IgD-negative memory B cell (primary cell): ENCODE data around the gene CEBPE. TPM values are rescaled to one million over a fixed set of nuclear protein-coding genes. Genes with fewer than 3 reads are reported as not detected.

Source experiments
- H3K27ac Mint-ChIP-seq, 3 donors: one replicate each; pipeline ENCODE4 v1.8.0; 2020 to 2022; ENCODE audit warnings: mild to moderate bottlenecking in 3 of 3, mixed read lengths in 3 of 3, moderate library complexity in 1 of 3
- H3K27me3 Mint-ChIP-seq: one replicate; pipeline ENCODE4 v1.8.0; 2021; ENCODE audit warnings: mixed read lengths
- H3K36me3 Mint-ChIP-seq: one replicate; pipeline ENCODE4 v1.8.0; 2020; ENCODE audit warnings: mild to moderate bottlenecking, mixed read lengths
- H3K4me1 Mint-ChIP-seq, 3 donors: one replicate each; pipeline ENCODE4 v1.8.0; 2020 to 2022; ENCODE audit warnings: mixed read lengths in 3 of 3, mild to moderate bottlenecking in 1 of 3
- H3K4me3 Mint-ChIP-seq, 4 donors: one replicate each; pipeline ENCODE4 v1.8.0; 2020 to 2022; ENCODE audit warnings: mild to moderate bottlenecking in 4 of 4, mixed read lengths in 4 of 4, moderate library complexity in 3 of 4
- H3K9me3 Mint-ChIP-seq, 3 donors: one replicate each; pipeline ENCODE4 v1.8.0; 2020 to 2021; ENCODE audit warnings: mixed read lengths in 3 of 3, mild to moderate bottlenecking in 1 of 3
- polyA plus RNA-seq: library from polyadenylated mRNA; unstranded; fragments of 300-500 nt; fragmentation: Illumina TruSeq; gene quantifications from one replicate; pipeline ENCODE4 v1.2.3, GENCODE V29; 2021

The CEBPE gene
- polyA plus RNA-seq, 1 donor from 2014 or later = not detected

GRCh38 chr14:23136566-23137133, 17.6 kb upstream of the CEBPE start:
- no peak overlapping the region for H3K4me3 Mint-ChIP-seq
- H3K27ac Mint-ChIP-seq = peak overlapping the region in 1 of 3 donors; percentile 24
- H3K4me1 Mint-ChIP-seq = no peaks in the 10 kb centered on the region
- no peaks in the 10 kb centered on the region for H3K9me3 Mint-ChIP-seq
- H3K27me3 Mint-ChIP-seq = no peaks in the 10 kb centered on the region
- H3K36me3 Mint-ChIP-seq = no peaks in the 10 kb centered on the region

GRCh38 chr14:23132970-23133369, 13.9 kb upstream of the CEBPE start:
- Mint-ChIP-seq H3K9me3 (peaks cover 0 to 2% (median 0%) of the 10 kb centered on the region in 3 donors), H3K27ac (no peak overlapping the region), H3K4me1 (peaks cover 5 to 22% (median 7%) of the 10 kb centered on the region in 3 donors), H3K27me3 (no peaks in the 10 kb centered on the region), H3K4me3 (peak overlapping the region in 1 of 4 donors; percentile 54), H3K36me3 (no peaks in the 10 kb centered on the region)

DNA sequence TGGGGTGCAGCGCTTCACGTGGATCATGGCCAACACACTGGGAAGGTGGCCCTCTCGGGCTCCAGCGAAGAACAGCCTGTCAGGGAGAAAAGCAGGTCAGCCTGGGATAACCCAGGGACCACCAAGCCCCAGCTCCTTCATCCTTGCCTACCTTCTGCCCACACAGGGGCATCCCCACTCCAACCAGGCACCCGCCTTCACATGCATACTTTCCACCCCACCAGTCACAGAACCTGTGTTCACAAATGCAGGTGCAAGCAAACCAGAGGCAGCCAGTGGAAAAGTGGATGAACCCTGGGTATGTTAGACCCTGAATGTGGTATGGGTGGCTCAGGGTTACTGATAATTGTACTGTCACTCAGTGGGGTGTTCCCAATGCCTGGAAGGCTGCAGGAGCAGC, 12.4 kb upstream of the CEBPE start:
- Mint-ChIP-seq H3K4me3 (no peak overlapping the region), H3K4me1 (peaks cover 7 to 22% (median 10%) of the 10 kb centered on the region in 3 donors), H3K36me3 (no peaks in the 10 kb centered on the region), H3K27ac (no peak overlapping the region), H3K9me3 (peaks cover 0 to 2% (median 0%) of the 10 kb centered on the region in 3 donors), H3K27me3 (no peaks in the 10 kb centered on the region)

GRCh38 chr14:23130871-23131270, 11.8 kb upstream of the CEBPE start:
- no peaks in the 10 kb centered on the region for H3K27me3 Mint-ChIP-seq
- H3K9me3 Mint-ChIP-seq = peaks cover 0 to 2% (median 0%) of the 10 kb centered on the region in 3 donors
- no peaks in the 10 kb centered on the region for H3K36me3 Mint-ChIP-seq
- H3K4me1 Mint-ChIP-seq = peaks cover 7 to 22% (median 10%) of the 10 kb centered on the region in 3 donors
- H3K27ac Mint-ChIP-seq = peak overlapping the region in 1 of 3 donors; percentile 29
- no peak overlapping the region for H3K4me3 Mint-ChIP-seq

DNA sequence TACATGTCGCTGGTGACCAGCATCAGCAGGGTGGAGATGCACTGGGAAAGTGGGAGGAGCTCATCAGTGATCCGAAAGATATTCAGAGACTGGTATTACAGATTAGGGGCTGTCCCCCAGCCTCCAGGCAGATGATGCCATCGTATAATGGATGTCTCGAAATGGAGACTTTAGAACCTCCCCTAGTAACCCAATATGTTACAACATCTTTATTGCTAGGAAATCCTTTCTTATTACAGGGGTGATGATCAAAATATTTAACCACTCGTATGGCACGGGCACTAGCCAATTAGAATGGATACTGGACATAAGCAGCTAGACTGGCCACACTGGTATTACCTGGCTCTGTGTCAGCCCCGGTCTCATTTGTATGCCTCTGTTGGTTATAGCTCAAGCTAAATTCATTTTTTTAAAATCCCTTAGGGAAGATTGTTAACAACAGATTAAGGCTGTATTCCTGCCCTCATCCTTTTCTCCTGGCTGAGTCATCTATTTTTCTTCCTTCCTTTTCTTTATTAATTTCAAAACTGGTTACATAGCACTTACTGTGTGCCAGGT, 10.8 kb upstream of the CEBPE start:
- Mint-ChIP-seq H3K4me1 (peaks cover 7 to 22% (median 10%) of the 10 kb centered on the region in 3 donors), H3K4me3 (no peak overlapping the region), H3K27me3 (no peaks in the 10 kb centered on the region), H3K9me3 (peaks cover 0 to 2% (median 0%) of the 10 kb centered on the region in 3 donors), H3K36me3 (no peaks in the 10 kb centered on the region), H3K27ac (peak overlapping the region in 1 of 3 donors; percentile 81)

- H3K9me3 Mint-ChIP-seq = peaks cover 0 to 2% (median 0%) of the 10 kb centered on the region in 3 donors
- no peak overlapping the region for H3K4me3 Mint-ChIP-seq
- H3K36me3 Mint-ChIP-seq = no peaks in the 10 kb centered on the region
- H3K27ac Mint-ChIP-seq = peak overlapping the region in 2 of 3 donors; percentile 4 to 81
- H3K4me1 Mint-ChIP-seq = peaks cover 7 to 25% (median 10%) of the 10 kb centered on the region in 3 donors
- H3K27me3 Mint-ChIP-seq = no peaks in the 10 kb centered on the region
Measured at GRCh38 chr14:23128969-23129758, 10.1 kb upstream of the CEBPE start.

GRCh38 chr14:23127861-23128260, 8.8 kb upstream of the CEBPE start:
- Mint-ChIP-seq H3K9me3 (peaks cover 0 to 2% (median 0%) of the 10 kb centered on the region in 3 donors), H3K4me1 (peaks cover 10 to 28% (median 11%) of the 10 kb centered on the region in 3 donors), H3K4me3 (no peak overlapping the region), H3K27ac (no peak overlapping the region), H3K27me3 (no peaks in the 10 kb centered on the region), H3K36me3 (no peaks in the 10 kb centered on the region)

DNA sequence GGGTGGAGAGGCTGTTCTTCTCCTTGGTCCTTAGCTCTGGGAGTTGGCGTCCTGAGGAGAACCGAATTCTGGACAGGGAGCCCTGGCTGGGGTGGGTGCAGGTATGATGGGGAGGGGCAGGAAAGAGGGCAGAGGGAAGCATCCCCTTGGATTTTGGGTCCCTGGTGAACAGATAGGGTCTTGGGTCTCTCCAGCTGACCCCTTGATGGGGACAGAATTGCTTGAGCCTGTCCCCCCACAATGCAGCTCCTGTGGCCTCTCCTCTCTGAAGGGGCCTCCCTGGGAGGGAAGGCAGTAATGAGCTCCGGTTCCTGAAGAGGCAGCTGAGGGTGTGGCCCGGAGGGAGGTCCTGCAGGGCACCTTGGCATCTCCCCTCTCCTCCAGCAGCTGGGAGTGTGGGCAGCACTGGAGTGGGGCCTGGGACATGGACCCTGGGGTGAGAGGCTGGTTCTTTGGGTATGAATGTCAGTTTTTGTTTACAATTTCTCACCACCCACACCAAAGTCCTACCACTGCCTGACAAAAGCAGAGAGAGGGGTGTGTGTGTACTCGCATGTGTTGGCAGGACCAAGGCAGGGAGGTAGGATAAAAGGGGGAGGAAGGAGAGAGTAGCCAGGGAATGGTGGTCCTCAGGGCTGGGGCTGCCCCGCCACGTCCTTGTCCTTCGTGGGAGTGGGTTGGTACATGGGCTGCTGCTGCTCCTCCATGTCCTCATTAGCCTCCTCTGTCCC, 7.7 kb upstream of the CEBPE start:
- Mint-ChIP-seq H3K4me1 (peaks cover 14 to 32% (median 16%) of the 10 kb centered on the region in 3 donors), H3K27me3 (no peaks in the 10 kb centered on the region), H3K4me3 (no peak overlapping the region), H3K9me3 (peaks cover 0 to 2% (median 0%) of the 10 kb centered on the region in 3 donors), H3K27ac (no peak overlapping the region), H3K36me3 (no peaks in the 10 kb centered on the region)

- H3K27me3 Mint-ChIP-seq = no peaks in the 10 kb centered on the region
- H3K36me3 Mint-ChIP-seq = no peaks in the 10 kb centered on the region
- H3K4me1 Mint-ChIP-seq = peaks cover 21 to 34% (median 21%) of the 10 kb centered on the region in 3 donors
- no peak overlapping the region for H3K4me3 Mint-ChIP-seq
- peaks cover 0 to 2% (median 0%) of the 10 kb centered on the region in 3 donors for H3K9me3 Mint-ChIP-seq
- H3K27ac Mint-ChIP-seq = no peak overlapping the region
Measured at GRCh38 chr14:23125933-23126524, 7.0 kb upstream of the CEBPE start.

DNA sequence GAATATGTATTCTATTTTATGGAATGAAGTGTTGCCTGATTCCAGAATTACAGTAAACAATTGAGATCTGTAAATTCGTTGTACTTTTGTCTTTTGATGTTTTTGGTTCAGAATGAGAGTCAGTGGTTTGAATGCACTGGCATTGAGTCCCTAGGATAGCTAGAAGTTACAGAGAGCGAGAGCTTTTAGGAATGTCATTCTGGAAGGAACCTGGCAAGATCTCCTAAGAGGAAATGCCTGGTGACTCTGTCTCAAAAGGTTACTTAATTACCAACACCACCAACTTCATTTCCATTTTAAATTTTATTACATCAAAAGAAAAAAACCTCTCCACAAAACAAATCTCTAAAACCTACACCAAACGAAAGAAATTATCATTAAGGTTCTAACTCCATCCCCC, 6.0 kb upstream of the CEBPE start:
- Mint-ChIP-seq H3K36me3 (no peaks in the 10 kb centered on the region), H3K4me1 (peaks cover 28 to 34% (median 31%) of the 10 kb centered on the region in 3 donors), H3K27ac (no peak overlapping the region), H3K4me3 (no peak overlapping the region), H3K9me3 (peaks cover 0 to 2% (median 0%) of the 10 kb centered on the region in 3 donors), H3K27me3 (no peaks in the 10 kb centered on the region)

- Mint-ChIP-seq H3K27ac (peak overlapping the region in 1 of 3 donors; percentile 27), H3K9me3 (peaks cover 0 to 2% (median 0%) of the 10 kb centered on the region in 3 donors), H3K36me3 (peaks cover 2% of the 10 kb centered on the region), H3K4me3 (no peak overlapping the region), H3K4me1 (peaks cover 32 to 33% (median 33%) of the 10 kb centered on the region in 3 donors), H3K27me3 (no peaks in the 10 kb centered on the region)
Measured at GRCh38 chr14:23124337-23124954, 5.4 kb upstream of the CEBPE start.

- no peaks in the 10 kb centered on the region for H3K27me3 Mint-ChIP-seq
Measured at GRCh38 chr14:23123419-23123818, 4.4 kb upstream of the CEBPE start.

GRCh38 chr14:23122086-23122485, 3.0 kb upstream of the CEBPE start:
- peak overlapping the region in 1 of 4 donors; percentile 72 for H3K4me3 Mint-ChIP-seq
- H3K4me1 Mint-ChIP-seq = peaks cover 29 to 34% (median 29%) of the 10 kb centered on the region in 3 donors
- H3K36me3 Mint-ChIP-seq = peaks cover 2% of the 10 kb centered on the region
- no peaks in the 10 kb centered on the region for H3K9me3 Mint-ChIP-seq
- no peaks in the 10 kb centered on the region for H3K27me3 Mint-ChIP-seq
- peak overlapping the region in 2 of 3 donors; percentile 33 to 88 for H3K27ac Mint-ChIP-seq

More at GRCh38 chr14:23123419-23123818, 4.4 kb upstream of the CEBPE start:
- Mint-ChIP-seq H3K4me3 (no peak overlapping the region), H3K4me1 (peaks cover 29 to 37% (median 36%) of the 10 kb centered on the region in 3 donors), H3K36me3 (peaks cover 2% of the 10 kb centered on the region), H3K27ac (no peak overlapping the region), H3K9me3 (no peaks in the 10 kb centered on the region)

DNA sequence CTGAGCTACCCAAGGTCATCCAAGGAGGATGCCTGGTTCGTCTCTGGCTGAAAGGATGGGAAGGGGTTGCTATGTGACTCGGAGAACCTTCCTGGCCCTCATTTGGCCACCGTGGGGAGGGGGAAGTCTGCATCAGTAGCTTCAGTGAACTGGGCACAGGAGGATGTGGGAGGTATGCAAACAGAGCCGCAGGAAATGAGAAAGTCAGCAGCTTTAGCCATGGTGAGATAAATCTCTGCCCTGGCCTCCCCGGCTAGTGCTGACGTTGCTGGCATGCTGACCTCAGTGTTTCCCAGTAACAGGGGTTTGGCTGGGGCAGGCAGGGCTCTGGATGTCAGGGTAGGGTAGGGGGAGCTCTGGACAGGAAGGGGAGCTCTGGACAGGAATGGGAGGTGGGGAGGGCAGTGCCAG, 2.3 kb upstream of the CEBPE start:
- H3K36me3 Mint-ChIP-seq = peaks cover 2% of the 10 kb centered on the region
- H3K4me1 Mint-ChIP-seq = peaks cover 29 to 34% (median 29%) of the 10 kb centered on the region in 3 donors
- H3K4me3 Mint-ChIP-seq = peak overlapping the region; percentile 31 to 86 (median 79)
- peak overlapping the region; percentile 77 to 88 (median 82) for H3K27ac Mint-ChIP-seq
- H3K27me3 Mint-ChIP-seq = peaks cover 4% of the 10 kb centered on the region
- H3K9me3 Mint-ChIP-seq = no peaks in the 10 kb centered on the region
